NOMO-1 treated with dmso at 0.1 percent for 144 hours (cell line): Measurements from ENCODE around the gene GOLGB1.

ENCODE experiments used
- DNase-seq: peaks from one replicate; lab custom pipeline; 2025; ENCODE audit not compliant: unreplicated experiment; lab: John Stamatoyannopoulos, UW

The GOLGB1 gene

DNA sequence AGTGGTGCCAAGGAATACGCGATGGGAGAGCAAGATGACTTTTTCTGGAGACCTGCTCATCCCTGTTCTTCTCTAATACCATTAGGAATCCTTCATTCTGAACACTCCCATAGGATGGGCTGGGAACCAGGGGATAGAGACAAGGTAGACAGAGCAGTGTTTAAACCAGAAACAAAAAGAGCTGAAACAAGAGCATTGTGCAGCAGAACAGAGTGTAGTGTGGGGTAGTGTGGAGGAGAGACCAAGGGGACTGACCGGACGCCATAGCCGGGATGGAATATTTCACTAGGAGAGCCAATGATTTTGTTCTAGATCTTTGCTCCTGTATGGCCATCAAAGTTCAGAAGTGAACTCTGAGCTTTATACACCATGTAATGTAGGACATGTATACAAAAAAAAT lies 104.5 kb downstream of the GOLGB1 start:
- no peak for DNase-seq

GRCh38 chr3:121642601-121643314 lies 106.8 kb downstream of the GOLGB1 start:
- no peak for DNase-seq

DNA sequence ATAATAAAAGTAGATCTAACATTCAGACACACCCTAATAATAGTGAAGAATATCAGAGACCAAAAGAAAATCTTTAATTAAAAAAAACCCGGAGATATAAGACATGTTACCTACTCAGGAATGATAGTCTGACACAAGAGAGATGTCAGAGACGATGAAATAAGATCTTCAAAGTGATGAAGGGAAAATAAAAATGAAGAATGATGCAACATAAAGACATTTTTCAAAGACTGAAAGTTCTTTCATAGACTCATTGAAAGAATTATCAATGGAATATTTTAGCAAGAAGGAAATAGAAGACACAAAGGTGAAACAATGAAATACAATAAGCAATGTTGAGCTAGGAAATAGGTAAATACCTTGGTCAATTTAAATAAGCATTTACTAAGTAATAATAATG lies 108.4 kb downstream of the GOLGB1 start:
- DNase-seq = no peak

- no peak for DNase-seq
These were observed 111.6 kb downstream of the GOLGB1 start for GRCh38 chr3:121637922-121638321.

- DNase-seq = no peak
These were observed 119.2 kb downstream of the GOLGB1 start for GRCh38 chr3:121630355-121630754.

DNA sequence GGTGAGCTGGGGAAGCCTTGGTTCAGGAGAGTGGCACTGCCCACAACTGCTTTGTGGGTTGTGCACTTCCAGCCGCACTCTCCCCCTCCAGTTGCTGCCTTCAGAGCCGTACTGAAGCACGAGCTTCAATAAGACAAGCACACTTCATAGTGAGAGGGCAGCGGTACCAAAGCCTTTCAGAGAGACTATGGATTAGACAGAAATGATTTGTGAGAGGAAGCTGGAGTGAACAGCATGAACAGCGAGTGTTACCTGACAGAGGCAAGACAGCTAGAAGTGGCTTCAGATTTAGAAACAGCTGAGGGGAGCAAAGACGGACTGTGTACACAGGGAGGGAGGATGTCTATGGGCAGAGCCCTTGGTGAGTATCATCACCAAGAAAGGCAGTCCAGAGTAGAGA lies 119.9 kb downstream of the GOLGB1 start:
- no peak for DNase-seq

- no peak for DNase-seq
These were observed 121.9 kb downstream of the GOLGB1 start for GRCh38 chr3:121627622-121628021.

DNA sequence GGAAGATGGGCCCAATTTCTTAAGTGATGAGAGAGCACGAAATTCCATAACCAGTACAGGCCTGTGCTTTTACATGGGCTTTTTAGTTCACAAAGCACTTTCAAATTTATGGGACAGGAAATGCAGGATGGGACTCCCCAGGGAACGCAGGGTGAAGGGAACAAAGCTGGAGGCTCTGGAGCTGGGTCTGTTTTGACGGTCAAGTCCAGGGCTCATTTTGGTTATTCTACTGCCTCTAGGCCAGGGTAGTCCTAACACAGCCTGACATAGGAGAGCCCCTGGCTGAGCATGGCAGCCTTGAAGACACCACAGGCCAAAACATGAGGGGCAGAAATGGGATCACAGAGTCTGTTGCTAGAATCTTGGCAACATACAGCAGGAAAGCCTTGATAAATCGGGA lies 122.3 kb downstream of the GOLGB1 start:
- no peak for DNase-seq

DNA sequence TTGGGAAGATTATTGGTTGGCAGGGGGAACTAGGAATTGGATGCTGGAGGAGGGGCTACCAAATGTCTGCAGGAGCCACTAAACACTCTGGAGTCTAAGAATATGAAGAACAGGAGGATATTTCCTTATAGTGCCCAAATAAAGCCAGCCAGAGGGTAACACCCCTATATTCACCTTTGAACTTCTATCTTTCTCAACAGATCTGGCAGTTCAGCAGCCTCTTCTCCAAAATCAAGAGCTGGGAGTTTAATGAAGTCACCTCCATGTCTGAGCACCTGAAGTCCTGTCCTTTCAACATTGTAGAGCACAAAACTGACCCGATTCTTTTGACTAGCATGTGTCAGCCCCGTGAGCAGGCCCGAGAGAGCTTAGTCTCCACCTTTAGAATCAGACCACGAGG lies 123.0 kb downstream of the GOLGB1 start:
- DNase-seq = no peak

- DNase-seq = no peak
These were observed 125.2 kb downstream of the GOLGB1 start for GRCh38 chr3:121624147-121624899.

DNA sequence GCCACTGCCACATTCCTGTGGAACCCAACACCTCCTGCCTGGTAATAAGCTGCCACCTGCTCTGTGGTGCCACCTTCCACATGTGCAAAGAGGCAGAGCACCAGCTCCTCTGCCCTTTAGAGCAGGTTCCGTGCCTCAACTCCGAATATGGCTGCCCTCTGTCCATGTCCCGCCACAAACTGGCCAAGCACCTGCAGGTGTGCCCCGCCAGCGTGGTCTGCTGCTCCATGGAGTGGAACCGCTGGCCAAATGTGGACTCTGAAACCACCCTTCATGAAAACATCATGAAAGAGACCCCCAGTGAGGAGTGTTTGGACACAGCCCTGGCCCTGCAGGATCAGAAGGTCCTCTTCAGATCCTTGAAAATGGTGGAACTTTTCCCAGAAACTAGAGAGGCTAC lies 128.1 kb downstream of the GOLGB1 start:
- DNase-seq = no peak

DNA sequence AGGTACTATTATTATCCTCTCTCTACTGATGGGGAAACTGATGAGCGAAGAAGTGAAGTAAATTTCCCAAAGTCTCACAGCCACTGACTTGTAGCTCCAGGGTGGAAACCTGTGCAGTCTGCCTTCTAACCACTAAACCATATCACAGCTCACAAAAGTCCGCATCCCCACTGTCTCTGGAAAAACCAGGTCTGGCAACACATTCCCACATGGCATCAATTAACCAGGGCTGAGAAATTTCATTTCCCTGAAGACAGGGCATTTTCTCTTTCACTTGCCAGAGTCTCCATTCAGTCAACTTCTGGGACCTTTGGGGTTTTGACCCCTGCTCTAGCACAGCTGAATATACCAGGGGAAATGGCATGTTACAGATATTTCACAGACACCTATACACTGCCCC lies 129.8 kb downstream of the GOLGB1 start:
- DNase-seq = no peak
